Activated effector memory CD4-positive, alpha-beta T cell treated with Interleukin-2 at 50 U/mL for 16 hours (primary cell): ENCODE data around the gene SCNN1A.

ENCODE experiments used
- DNase-seq: peaks from one replicate; pipeline ENCODE4 v3.0.0-alpha.2; 2020

SCNN1A gene

GRCh38 chr12:6315704-6316597 is 59.4 kb downstream of the SCNN1A start:
- no peak for DNase-seq

DNA sequence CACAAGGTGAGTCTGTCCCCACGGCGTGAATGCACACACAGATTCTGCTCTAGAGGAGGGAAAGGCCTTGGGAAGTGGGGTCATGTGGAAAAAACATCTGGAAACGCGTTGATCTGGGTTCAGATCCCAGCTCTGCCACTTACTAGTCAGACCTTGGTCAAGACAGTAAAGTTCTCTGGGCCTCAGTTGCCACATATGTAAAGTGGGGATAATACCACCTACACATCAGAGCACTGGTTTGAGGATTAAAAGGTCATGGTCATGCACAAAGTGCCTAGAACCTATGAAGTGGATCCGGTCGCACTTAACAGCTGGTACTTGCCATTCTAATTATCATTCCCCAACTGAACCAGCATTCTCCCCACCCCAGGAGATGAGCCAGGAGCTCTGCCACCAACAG is 60.2 kb downstream of the SCNN1A start:
- no peak for DNase-seq

GRCh38 chr12:6314776-6315175 is 60.6 kb downstream of the SCNN1A start:
- no peak for DNase-seq

GRCh38 chr12:6313326-6313940 is 61.9 kb downstream of the SCNN1A start:
- DNase-seq, result no peak

- DNase-seq, result no peak
These were observed 62.6 kb downstream of the SCNN1A start for GRCh38 chr12:6312529-6313325.

- no peak for DNase-seq
These were observed 63.4 kb downstream of the SCNN1A start for GRCh38 chr12:6311822-6312528.

GRCh38 chr12:6310771-6311610 is 64.4 kb downstream of the SCNN1A start:
- no peak for DNase-seq

GRCh38 chr12:6307529-6307928 is 67.8 kb downstream of the SCNN1A start:
- DNase-seq, result no peak

GRCh38 chr12:6306599-6307220 is 68.7 kb downstream of the SCNN1A start:
- no peak for DNase-seq

DNA sequence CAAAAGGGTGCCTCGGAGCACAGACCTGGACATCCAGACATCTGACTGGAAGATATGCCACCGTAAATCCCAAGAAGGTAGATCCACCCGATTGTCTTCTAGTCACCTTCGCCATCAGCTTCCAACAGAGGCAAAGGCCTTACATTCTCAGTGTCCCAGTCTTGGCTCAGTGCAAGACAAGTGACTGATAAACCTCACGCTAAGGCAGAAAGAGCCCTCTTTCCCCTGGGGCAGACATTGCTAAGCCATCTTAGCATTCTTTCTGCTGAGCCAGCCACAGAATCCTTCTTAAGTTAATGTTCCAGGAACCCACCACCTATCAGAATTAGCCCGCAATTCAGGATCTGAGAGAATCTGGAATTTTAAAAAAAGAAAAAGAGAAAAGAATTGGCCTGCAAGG is 69.2 kb downstream of the SCNN1A start:
- no peak for DNase-seq

DNA sequence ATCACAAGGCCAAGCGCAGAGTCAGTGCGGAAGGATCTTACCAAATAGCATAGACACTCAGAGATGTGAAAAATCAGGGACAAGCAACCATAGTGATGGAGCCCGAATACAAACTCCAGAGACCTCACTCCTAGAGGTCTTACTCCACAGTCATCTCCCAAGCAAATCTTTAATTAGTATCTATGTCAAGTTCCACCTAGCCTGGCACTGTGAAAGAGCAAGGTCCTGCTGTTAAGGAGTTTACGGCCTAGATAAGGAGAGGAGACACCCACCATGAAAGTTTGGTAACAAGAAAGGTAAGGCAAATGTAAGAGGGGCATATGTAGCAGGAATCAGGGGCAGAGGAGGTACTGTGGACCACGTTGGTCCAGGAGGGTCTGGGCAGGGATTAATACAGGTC is 72.3 kb downstream of the SCNN1A start:
- no peak for DNase-seq

DNA sequence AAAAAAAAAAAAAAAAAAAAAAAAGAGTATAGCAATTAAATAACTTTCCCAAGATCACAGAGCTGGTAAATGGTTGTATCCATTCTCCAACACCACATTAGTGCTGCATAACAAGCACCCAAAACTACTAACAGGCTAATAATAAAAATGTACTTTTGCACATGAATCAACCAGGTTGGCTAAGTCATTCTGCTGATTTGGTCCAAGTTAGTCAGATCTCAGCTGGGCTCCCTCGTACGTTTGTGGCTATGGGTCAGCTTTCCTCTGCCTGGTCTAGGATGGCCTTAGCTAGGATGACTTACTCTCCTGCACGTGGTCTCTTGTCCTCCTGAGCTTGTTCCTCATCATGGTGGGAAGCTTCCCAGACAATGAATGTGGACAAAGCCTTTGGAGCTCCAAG is 72.7 kb downstream of the SCNN1A start:
- DNase-seq, result no peak

DNA sequence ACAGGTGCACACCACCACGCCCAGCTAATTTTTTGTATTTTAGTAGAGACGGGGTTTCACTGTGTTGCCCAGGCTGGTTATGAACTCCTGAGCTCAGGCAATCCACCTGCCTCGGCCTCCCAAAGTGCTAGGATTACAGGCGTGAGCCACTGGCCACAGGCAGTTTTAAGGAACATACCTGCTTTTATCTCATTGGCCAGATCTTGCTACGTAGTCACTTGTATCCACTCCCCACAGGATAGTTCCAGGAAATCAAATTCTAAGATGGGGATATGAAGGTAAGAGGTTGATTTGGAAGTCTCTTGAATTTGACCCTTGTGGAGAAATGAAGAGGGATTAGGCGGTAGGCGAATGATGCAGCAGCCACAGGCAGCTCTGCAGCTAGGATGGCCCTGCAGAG is 73.6 kb downstream of the SCNN1A start:
- no peak for DNase-seq

- no peak for DNase-seq
These were observed 78.2 kb downstream of the SCNN1A start for GRCh38 chr12:6297170-6297569.
